Measurements from ENCODE around the gene RAB20.

Gene RAB20

DNA sequence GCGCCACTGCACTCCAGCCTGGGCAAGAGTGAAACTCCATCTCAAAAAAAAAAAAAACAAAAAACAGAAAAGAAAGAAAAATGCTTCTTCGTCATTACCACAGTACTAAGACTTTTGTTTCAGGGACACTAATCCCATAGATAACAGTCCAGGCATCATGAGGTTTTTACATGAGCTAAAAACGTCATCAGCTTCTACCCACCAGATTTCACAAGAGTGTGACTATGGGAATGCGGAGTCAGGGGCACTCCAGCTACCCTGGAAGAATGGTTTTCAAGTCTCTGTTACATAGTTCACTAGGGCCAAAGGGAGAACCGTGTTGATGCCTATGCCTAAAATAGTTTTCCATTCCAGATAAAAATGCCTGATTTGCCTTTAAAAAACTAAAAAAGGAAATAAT, 33.2 kb downstream of the RAB20 start:
- DNase-seq = no peak

DNA sequence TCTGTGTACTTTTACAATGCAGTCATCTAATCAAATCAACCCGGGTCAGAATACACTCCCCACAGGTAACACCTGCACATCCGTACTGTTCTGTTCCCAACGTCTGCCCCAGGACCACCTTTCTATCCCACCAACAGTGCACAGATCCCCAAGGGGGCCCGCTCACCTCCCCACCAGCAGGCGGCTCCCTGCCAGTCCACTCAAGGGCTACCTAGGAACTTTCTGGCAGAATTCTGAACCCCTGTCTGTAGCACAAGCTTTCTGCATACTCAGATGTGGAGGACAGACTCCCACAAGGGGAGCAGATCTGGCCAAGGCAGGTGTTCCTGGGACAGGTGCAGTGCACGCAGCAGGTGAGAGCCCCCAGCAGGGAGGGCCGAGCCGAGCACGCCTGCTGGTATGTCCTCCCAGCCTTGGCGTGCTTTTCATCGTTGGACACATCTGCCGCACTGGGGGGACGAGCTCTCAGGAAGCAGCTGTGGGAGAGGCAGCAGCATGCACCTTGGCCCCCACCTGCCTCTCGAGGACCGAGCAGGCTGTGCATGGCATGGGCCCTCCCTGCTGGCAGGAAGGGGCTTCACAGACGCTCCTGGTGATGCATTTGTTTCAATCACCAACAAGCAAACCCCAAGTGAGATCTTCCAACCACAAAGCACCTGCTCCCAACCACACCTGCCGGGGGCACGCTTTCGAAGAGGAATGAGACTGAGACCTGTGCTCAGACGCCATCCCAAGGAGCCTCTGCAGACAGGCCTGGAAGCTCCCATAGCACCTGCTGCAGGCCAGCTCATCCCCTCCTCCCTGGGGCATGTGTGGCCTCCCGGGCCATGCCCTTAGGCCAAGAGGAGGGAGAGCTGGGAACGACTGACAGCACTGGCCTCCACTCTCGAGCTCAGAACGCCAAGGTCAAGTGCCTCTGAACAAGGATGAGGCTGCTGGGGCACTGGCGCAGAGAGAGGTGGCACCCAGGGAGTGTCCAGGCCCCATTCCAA, 35.9 kb downstream of the RAB20 start:
- no peak for DNase-seq

DNA sequence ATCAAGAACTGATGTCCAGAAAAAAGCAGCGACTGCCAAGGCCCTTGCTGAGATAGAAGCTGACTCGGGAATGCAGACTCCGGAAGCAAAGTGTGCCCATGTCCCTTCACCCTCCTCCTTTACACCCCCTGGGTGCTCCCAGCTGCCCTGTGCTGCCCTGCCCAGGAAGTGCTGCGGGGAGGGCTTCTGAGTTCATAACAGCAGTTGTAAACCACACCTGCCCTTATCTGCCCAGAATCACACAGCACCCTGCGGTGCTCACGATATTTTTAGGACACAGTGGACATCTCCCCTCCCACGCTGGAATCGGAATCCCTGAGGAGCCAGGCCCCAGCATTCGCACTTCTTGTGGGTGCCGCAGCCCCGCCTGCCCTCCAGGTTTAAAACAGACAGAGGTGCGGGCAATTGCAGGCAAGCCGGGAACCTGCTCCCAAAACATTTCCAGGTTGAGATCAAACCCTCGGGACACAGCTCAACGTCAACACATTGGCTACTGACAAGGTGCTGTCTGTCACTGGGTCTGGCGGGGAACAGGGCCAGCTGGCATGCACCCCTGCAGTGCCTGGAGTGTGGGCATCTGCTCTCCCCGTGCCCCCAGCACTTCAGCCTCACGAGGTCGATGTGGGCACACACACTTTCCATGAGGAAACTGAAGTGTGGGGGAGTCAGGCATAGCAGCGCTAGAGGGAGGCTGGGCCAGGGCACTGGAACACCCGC, 36.8 kb downstream of the RAB20 start:
- no peak for DNase-seq

DNA sequence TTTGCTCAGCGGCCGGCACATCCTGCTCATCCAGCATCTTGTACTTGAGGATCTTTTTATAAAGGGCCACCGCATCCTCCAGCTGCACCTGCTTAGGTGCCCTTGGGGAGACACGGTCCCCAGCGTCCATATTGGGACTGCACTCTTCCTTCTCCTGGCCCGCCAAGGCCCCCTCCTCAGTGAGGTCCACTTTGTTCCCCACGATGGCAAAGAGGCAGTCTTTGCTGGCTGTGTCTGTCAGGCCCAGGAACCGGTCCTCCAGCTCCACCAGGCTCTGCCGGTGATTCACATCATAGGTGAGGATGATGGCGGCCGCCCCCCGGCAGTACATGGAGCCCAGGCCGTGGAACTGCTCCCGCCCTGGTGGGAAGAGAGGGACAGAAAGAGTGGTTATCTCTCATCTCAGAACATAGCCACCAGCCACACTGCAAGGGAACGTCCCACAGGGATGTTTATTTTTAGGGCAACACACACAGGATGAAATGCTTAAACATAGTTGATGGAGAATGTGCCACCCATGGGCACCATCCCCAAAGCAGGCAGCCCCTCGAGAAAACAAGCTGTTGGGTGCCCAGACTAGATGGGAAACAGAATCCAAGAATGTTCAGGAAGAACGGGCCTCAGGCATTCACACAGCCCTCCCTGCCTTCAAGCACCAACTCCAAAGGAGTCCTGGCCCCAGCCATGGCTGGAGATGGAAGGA, 37.5 kb downstream of the RAB20 start:
- DNase-seq = no peak

GRCh38 chr13:110523180-110523579, 38.3 kb downstream of the RAB20 start:
- DNase-seq = no peak

GRCh38 chr13:110522721-110523120, 38.8 kb downstream of the RAB20 start:
- DNase-seq = no peak

DNA sequence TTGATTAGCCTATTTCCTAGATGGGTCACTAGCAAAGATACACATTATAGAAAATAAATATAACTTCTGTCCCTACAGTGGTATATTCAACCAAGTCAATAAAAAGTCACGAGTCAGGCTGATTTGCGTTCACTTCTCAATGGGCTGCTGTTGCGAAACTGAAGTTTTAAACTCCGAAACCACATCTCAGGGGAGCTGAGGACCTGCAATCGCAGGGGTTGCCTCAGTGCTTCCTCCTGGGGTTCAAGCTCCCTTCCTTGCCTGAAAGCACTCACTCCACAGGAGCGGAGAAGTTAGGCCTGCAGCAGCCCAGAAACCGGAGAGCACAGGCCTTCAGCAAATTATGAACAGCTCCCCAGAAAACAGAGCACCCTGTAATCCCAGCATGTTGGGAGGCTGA, 39.6 kb downstream of the RAB20 start:
- DNase-seq = no peak

DNA sequence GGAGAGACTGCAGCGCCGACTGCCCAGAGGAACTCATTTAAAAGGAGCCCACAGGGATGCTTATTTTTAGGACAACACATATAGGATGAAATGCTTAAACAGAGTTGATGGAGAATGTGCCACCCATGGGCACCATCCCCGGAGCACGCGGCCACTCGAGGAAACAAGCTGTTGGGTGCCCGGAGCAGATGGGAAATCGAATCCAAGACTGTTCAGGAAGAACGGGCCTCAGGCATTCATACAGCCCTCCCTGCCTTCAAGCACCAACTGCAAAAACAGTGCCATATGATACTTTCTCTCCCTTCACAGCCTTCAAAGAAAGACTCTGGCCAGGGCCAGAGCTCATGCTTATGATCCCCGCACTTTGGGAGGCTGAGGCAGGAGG, 40.2 kb downstream of the RAB20 start:
- DNase-seq = no peak

GRCh38 chr13:110520431-110521295, 40.9 kb downstream of the RAB20 start:
- DNase-seq = no peak

GRCh38 chr13:110519506-110519905, 42.0 kb downstream of the RAB20 start:
- no peak for DNase-seq

DNA sequence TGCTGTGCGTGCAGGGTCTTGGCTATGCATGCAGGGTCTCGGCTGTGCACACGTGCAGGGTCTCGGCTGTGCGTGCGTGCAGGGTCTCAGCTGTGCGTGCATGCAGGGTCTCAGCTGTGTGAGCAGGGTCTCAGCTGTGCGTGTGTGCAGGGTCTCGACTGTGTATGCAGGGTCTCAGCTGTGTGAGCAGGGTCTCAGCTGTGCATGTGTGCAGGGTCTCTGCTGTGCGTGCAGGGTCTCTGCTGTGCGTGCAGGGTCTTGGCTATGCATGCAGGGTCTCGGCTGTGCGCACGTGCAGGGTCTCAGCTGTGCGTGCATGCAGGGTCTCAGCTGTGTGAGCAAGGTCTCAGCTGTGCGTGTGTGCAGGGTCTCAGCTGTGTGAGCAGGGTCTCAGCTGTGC, 42.5 kb downstream of the RAB20 start:
- no peak for DNase-seq

DNA sequence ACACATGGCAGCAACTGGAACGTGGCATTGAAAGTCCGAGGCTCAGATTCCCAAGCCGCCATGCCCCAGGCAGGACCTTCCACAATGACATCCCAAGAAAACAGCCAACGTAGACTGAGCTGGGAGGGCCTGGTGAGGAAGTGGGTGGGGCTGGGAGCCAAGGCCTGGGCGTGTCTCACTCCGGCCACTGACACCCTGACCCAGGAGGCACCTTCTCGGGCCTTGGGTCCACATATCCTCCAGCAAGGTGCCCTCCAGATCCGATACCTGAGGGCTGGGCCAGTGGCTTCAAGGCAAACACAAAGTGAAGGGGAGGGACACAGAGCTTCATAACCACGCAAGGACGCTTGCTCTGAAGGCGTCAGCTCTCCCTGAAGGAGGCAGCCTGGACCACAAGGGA, 43.0 kb downstream of the RAB20 start:
- DNase-seq = no peak

GRCh38 chr13:110518226-110518525, 43.3 kb downstream of the RAB20 start:
- no peak for DNase-seq

- no peak for DNase-seq
Measured at GRCh38 chr13:110517505-110518225, 43.9 kb downstream of the RAB20 start.

- no peak for DNase-seq
Measured at GRCh38 chr13:110516500-110516899, 45.0 kb downstream of the RAB20 start.

GRCh38 chr13:110512198-110512740, 49.3 kb downstream of the RAB20 start:
- DNase-seq = no peak

DNA sequence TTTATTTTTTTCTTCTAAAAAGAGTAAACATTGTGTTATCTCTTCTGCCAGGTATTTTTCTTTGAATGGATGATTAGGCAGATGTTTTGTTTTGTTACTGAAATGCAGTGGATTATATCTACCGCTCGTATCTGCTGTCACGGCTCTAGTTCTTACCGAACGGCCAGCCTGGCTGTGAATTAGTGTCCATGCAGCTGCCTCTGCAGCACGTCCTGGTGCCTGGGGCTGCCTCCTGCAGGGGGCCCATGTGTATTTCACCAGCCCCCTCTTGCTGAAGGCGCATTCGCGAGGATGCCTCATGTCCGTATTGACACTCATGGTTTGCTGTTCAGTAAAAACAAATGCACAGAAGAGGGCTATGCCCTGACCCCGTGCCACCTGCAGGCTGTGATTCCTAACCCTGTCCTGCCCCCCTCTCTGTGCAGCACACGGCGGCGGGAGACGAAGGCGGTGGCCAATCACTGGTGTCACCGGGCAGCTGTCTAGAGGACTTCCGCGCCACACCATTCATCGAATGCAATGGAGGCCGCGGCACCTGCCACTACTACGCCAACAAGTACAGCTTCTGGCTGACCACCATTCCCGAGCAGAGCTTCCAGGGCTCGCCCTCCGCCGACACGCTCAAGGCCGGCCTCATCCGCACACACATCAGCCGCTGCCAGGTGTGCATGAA, 49.9 kb downstream of the RAB20 start:
- DNase-seq = no peak

DNA sequence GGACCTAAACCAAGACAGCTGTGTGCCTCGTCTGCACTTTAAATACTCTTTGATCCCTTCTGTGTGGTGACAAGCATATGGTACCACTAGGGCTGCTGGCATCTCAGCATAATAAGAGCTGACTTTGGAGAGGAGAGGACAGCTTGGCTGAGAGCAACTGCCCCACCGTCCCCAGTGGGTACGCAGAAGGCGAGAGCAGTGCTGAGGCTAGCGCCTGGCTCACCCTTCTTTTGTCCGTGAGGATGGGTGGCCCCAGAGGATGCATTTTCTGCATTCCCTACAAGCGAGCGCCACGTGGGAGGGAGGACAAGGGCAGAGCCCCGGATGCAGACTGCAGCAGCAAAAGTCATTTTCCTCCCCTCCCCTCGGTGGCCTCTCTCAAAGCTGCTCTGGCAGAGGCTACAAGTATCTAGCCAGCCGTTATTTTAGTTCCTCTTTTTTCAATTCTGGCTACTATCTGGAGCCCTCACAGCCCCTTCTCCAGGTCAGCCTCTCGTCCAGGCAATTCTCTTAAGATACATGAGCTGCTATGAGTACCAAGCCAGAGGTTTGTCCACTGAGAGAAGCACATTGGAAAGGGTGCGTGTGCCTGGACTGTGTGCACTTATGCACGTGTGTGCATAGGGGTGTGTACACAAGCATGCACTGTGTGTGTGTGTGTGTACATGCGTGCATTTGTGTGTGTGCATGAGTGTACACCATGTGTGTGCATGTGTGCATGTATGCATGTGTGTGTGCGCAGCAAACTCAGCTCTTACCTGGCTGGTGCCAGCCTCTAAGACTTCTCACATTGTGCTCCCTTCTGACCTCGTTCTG, 51.3 kb downstream of the RAB20 start:
- no peak for DNase-seq

GRCh38 chr13:110509478-110509926, 52.0 kb downstream of the RAB20 start:
- no peak for DNase-seq
